GM15510 (cell line): Measurements from ENCODE around the gene LSM14B.

Experiments used
- POLR2A ChIP-seq: IDR thresholded peaks from 3 replicates; pipeline ENCODE4 v1.6.1; 2011; ENCODE audit warnings: borderline replicate concordance; ENCODE audit not compliant: insufficient read length; ENCODE audit errors: extremely low read depth

The LSM14B gene

DNA sequence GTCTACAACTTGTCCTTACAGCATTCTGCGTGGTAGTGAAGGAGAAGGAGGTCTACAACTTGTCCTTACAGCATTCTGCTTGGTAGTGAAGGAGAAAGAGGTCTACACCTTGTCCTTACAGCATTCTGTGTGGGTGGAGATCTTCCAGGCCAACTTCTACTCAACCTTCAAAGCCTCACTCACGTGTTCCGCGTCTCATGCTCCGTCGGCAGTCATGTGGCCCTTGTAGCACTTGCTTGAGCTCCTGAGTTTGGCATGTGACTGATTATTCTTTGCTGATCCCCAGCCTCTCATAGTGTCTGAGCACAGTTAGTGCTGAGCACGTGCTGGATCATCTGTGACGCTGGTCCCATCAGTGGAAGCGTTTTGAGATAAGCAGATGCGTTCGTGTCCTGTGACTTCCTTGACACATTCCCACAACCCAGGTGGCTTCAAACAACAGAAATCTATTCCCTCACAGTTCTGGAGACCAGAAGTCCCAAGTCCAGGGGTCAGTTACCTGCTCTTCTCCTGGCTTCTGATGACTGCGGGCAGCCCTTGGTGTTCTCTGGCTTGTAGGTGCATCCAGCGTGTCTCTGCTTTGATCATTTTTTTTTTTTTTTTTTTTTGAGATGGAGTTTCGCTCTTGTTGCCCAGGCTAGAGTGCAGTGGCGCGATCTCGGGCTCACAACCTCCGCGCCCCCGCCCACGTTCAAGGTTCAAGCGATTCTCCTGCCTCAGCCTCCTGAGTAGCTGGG lies 23.9 kb downstream of the LSM14B start:
- TF ChIP-seq POLR2A = no peak

GRCh38 chr20:62147125-62147524 lies 24.9 kb downstream of the LSM14B start:
- TF ChIP-seq POLR2A = no peak

- no peak for TF ChIP-seq POLR2A
Observed at GRCh38 chr20:62147528-62147927, 25.3 kb downstream of the LSM14B start.

GRCh38 chr20:62148908-62149314 lies 26.6 kb downstream of the LSM14B start:
- no peak for TF ChIP-seq POLR2A

GRCh38 chr20:62149532-62150309 lies 27.4 kb downstream of the LSM14B start:
- no peak for TF ChIP-seq POLR2A

DNA sequence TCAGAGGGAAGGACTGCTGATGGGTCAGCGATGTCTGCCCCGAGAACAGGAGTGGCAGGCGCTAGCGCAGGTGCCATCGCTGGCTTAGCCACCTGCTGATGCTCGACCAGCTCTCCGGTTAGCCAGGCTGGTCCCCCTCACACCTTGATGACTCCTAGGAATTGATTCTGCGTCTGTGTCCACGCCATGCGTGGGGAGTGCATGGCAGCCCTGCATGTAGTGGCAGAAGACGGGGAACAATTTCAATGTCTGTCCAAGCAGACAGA lies 28.0 kb downstream of the LSM14B start:
- no peak for TF ChIP-seq POLR2A

- TF ChIP-seq POLR2A = no peak
Observed at GRCh38 chr20:62151225-62151624, 28.9 kb downstream of the LSM14B start.

GRCh38 chr20:62151835-62152364 lies 29.6 kb downstream of the LSM14B start:
- no peak for TF ChIP-seq POLR2A

- no peak for TF ChIP-seq POLR2A
Observed at GRCh38 chr20:62155428-62156253, 33.4 kb downstream of the LSM14B start.

DNA sequence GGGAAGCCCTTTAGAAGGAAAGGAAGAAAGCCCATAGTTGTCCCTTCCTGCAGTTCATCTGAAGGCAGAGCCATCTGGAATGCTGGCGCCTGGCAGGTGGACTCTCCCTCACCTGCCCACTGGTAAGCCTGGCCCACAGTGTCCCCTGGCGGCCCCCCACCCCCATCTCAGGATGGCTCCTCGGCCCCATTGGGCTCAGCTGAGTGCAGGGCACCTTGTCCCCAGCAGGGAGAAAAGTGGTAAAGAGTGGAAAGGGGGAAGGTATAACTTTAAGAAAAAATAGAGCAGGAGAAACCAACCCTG lies 33.9 kb downstream of the LSM14B start:
- TF ChIP-seq POLR2A = no peak

DNA sequence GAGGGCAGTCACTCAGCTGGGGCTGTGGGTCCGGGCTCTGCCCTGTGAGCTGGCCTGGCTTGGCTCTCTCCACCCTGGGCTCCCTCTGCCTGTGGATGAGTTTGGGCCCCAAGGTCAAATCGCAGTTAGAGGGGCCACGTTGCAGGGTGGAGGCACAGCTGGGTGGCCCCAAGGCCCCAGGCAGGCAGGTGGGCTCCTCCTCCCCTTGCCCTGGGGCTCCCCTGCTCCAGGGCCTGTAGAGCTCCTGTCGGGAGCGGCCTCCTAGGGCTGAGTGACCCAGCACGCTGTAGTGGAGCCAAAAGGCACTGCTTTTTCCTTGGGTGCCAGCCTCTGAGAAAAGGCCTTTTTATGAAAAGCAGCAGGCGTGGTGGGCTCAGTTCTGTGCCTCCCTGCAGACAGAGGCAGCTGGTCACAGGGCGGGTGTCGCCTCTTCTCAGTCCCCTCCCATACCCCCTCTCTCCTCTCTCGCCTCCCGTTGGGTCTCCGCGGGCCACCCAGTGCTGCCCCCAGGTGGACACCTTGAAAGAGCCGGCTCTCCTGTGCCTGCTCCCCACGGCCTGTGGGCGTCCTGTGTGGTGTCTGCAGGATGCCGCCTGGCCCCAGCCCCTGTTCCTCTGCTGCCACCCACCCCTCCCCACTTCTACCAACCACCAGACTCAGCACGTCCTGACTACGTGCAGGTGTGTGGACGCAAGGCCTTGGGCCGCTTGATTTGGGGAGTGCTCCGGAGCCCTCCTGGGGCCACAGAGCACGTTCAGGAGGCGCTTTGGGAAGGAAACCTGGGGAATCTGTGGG lies 34.5 kb downstream of the LSM14B start:
- no peak for TF ChIP-seq POLR2A

DNA sequence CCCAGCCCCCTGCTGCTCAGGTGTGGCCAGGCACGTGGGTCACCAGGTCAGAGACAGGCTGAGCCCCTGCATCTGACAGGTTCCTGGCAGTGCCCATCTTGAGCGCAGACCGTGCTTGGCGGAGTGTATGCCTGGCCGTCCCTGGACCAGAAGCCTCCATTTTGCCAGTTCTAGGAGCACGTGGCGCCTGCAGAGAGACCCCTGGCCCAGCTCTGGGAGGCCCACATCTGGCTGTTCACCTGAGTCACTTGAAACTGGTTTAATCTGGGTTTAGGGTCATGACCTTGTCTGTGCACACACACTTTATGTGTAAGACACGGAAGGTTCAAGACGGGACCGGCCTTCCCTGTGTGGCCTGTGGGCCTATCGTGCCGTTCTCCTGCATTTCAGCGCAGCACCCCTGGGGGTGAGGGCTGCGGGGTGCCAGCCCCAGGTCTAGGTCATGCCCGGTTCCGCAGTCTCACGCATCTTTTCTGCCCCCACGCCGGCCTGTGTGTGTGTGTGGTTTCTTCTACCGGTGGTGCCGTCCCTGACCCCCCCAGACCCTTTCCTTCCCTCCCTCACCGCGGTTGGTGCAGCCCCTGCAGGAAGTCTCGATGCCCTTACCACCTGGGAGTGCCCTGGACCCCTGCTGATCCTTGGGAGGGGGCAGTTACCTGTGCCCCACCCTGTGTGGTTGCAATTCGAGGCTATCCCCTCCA lies 35.3 kb downstream of the LSM14B start:
- no peak for TF ChIP-seq POLR2A

DNA sequence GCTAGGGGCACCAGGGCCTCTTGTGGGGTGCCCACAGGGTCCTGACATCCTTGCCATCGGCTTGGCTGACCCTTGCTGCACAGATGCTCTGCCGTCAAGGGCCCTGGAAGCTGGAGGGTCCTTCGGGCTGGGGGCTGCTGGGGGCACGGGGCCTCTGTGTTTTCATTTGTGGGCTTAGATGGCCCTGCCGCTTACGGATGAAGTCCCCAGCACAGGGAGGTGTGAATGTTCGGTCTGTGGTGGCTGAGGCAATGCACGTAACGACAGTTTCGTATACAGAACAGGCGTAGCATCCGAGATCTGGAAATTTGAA lies 35.8 kb downstream of the LSM14B start:
- TF ChIP-seq POLR2A = no peak

DNA sequence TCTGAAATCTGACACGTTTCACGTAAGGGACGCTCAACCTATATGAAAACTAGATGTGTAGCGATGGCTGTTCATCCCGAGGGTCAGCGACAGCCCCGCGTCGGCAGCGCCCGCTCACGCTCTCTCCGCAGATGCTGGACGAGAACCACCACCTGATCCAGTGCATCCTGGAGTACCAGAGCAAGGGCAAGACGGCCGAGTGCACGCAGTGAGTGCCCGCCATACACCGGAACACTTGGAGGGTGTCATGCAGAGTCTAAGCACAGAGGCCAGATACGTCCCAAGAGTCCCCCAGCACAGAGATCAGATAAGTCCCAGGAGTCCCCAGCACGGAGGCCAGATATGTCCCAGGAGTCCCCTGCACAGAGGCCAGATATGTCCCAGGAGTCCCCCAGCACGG lies 36.3 kb downstream of the LSM14B start:
- no peak for TF ChIP-seq POLR2A
